Left colon (tissue), 2 donors: ENCODE results near the gene PPM1B. TPM values are rescaled to one million over a fixed set of nuclear protein-coding genes. Genes with fewer than 3 reads are reported as not detected.
A peak's percentile ranks its signal among the peaks of the same experiment; 100 is the strongest.
"Not testable (repeated sequence)": the region's sequence is repeated elsewhere in the genome, so short reads cannot be mapped to it uniquely, and the experiment has no call there.

Source experiments
- ATAC-seq: fragments of 200-7000 bp; cut with Tn5 transposase; one replicate; pipeline ENCODE4 v1.9.1; 2020; ENCODE audit warnings: mild to moderate bottlenecking, moderate library complexity
- DNase-seq, 2 donors: peaks; one replicate each; pipeline ENCODE4 v3.0.0-alpha.2; 2020
- intact Hi-C, 2 donors: fragments of 100-400 bp; cut with DNase I in 1 of 2; cut with micrococcal nuclease in 1 of 2; formaldehyde crosslinking; loops; one replicate each; pipeline versions ENCODE4 v1.11.2 to v1.14.0; 2022; cut with DNase I, micrococcal nuclease
- total RNA-seq, 2 donors: library from RNA; stranded (reverse); fragmentation: NEBNext Ultra II Directional; extraction: Animal tissue kit (Norgen Biotek cat#: 25700); gene quantifications; one replicate each; pipeline ENCODE4 v1.2.1, GENCODE V29; 2021
- donor health status: DM: no; HTN: no; CAD: no.
- donor health status: DM: yes; HTN: yes; CAD: no.

Gene PPM1B
- total RNA-seq, 2 donors from 2014 or later: 62.5 to 63.0 TPM

GRCh38 chr2:44242904-44243303 lies 74.2 kb downstream of the PPM1B start:
- DNase-seq (no peak), ATAC-seq (no peak)
- intact Hi-C loops: no loop called here

- peak; percentile 46 to 71 for DNase-seq
- intact Hi-C loops: no loop called here
- peak; percentile 58 for ATAC-seq
Measured at GRCh38 chr2:44244135-44244871, 75.6 kb downstream of the PPM1B start.

- intact Hi-C loops: no loop called here
- ATAC-seq (peak; percentile 81), DNase-seq (no peak)
Measured at GRCh38 chr2:44245083-44245861, 76.6 kb downstream of the PPM1B start.

- no peak for ATAC-seq
- DNase-seq: no peak
- intact Hi-C loops: no loop called here
Measured at GRCh38 chr2:44246436-44246835, 77.8 kb downstream of the PPM1B start.

GRCh38 chr2:44246840-44247369 lies 78.2 kb downstream of the PPM1B start:
- ATAC-seq: no peak
- intact Hi-C loops: no loop called here
- DNase-seq: no peak

- DNase-seq (no peak), ATAC-seq (no peak)
- intact Hi-C loops: no loop called here
Measured at GRCh38 chr2:44247924-44248323, 79.2 kb downstream of the PPM1B start.

GRCh38 chr2:44249269-44249668 lies 80.6 kb downstream of the PPM1B start:
- intact Hi-C loops, DNase-seq, ATAC-seq: not testable (repeated sequence)

- intact Hi-C loops: no loop called here
- DNase-seq (no peak), ATAC-seq (no peak)
Measured at GRCh38 chr2:44250376-44250775, 81.7 kb downstream of the PPM1B start.

GRCh38 chr2:44254023-44254422 lies 85.3 kb downstream of the PPM1B start:
- ATAC-seq: peak; percentile 69
- DNase-seq: no peak
- intact Hi-C loops: no loop called here

GRCh38 chr2:44255704-44256103 lies 87.0 kb downstream of the PPM1B start:
- DNase-seq, intact Hi-C loops, ATAC-seq: not testable (repeated sequence)

- intact Hi-C loops, DNase-seq: not testable (repeated sequence)
Measured at GRCh38 chr2:44257802-44258201, 89.1 kb downstream of the PPM1B start.

GRCh38 chr2:44267269-44267795 lies 98.7 kb downstream of the PPM1B start:
- ATAC-seq (no peak), DNase-seq (no peak)
- intact Hi-C loops: no loop called here

More at GRCh38 chr2:44257802-44258201, 89.1 kb downstream of the PPM1B start:
- not testable (repeated sequence) for ATAC-seq

- no peak for ATAC-seq
- no peak for DNase-seq
- intact Hi-C loops: no loop called here
Measured at GRCh38 chr2:44267796-44268648, 99.3 kb downstream of the PPM1B start.

GRCh38 chr2:44269831-44270230 lies 101.2 kb downstream of the PPM1B start:
- DNase-seq (no peak), ATAC-seq (peak; percentile 15)
- intact Hi-C loops: no loop called here

- no peak for DNase-seq
- ATAC-seq: no peak
- intact Hi-C loops: no loop called here
Measured at GRCh38 chr2:44271296-44271695, 102.6 kb downstream of the PPM1B start.

GRCh38 chr2:44273076-44273475 lies 104.4 kb downstream of the PPM1B start:
- no peak for DNase-seq
- ATAC-seq: no peak
- intact Hi-C loops: no loop called here

GRCh38 chr2:44273596-44273995 lies 104.9 kb downstream of the PPM1B start:
- DNase-seq: no peak
- intact Hi-C loops: no loop called here
- ATAC-seq: no peak

GRCh38 chr2:44275927-44276303 lies 107.2 kb downstream of the PPM1B start:
- DNase-seq (no peak), ATAC-seq (peak; percentile 82)
- intact Hi-C loops: no loop called here

- ATAC-seq (peak; percentile 10), DNase-seq (no peak)
- intact Hi-C loops: no loop called here
Measured at GRCh38 chr2:44277541-44277940, 108.9 kb downstream of the PPM1B start.
